H1 (cell line): Measurements from ENCODE around the gene MMP12. TPM values are rescaled to one million over a fixed set of nuclear protein-coding genes. Genes with fewer than 3 reads are reported as not detected.

Source experiments
- CTCF ChIA-PET: fragments of 300-600 bp; sonication (Branson Sonifier 250); formaldehyde crosslinking; loops from one replicate; lab custom pipeline; 2021; ENCODE audit not compliant: partially characterized antibody; lab: Charles Lee
- POLR2A ChIA-PET: fragments of 300-600 bp; sonication (Branson Sonifier 250); formaldehyde crosslinking; loops from one replicate; lab custom pipeline; 2021; ENCODE audit warnings: inconsistent platforms; ENCODE audit not compliant: partially characterized antibody; lab: Charles Lee
- DNase-seq, 2 experiments: peaks; one replicate each; pipeline versions ENCODE4 v3.0.0 to v3.0.0-alpha.2; 2010 to 2022; ENCODE audit warnings: low spot score in 2 of 2, low read depth in 1 of 2, mixed read lengths in 1 of 2
- FAIRE-seq: peaks from 2 replicates; lab custom pipeline; 2011; peaks lifted over from hg19 to GRCh38; lab: Jason Lieb, UNC
- H2AFZ ChIP-seq: 2 replicates; pipeline ENCODE4 v1.8.1; 2012; ENCODE audit warnings: low read length, inconsistent platforms
- H2AK5ac ChIP-seq: 2 replicates; pipeline ENCODE4 v1.6.1; 2013; ENCODE audit warnings: low read depth, low read length
- H2BK120ac ChIP-seq: replicated peaks from 2 replicates; pipeline ENCODE3; 2013; ENCODE audit warnings: low read depth, low read length, inconsistent platforms
- H2BK12ac ChIP-seq: 2 replicates; pipeline ENCODE4 v1.6.1; 2013; ENCODE audit warnings: low read depth, low read length
- H2BK15ac ChIP-seq: 2 replicates; pipeline ENCODE4 v1.6.1; 2013; ENCODE audit warnings: low read length
- H2BK20ac ChIP-seq: 2 replicates; pipeline ENCODE4 v1.6.1; 2013; ENCODE audit warnings: low read length
- H2BK5ac ChIP-seq: 2 replicates; pipeline ENCODE4 v1.6.1; 2013; ENCODE audit warnings: low read depth, low read length
- H3K14ac ChIP-seq: 2 replicates; pipeline ENCODE4 v1.6.1; 2013; ENCODE audit warnings: inconsistent platforms; ENCODE audit not compliant: insufficient read length
- H3K18ac ChIP-seq: 2 replicates; pipeline ENCODE4 v1.6.1; 2013; ENCODE audit warnings: low read length; ENCODE audit errors: extremely low read depth
- H3K23ac ChIP-seq: 2 replicates; pipeline ENCODE4 v1.6.1; 2013; ENCODE audit warnings: inconsistent platforms; ENCODE audit not compliant: insufficient read length
- H3K23me2 ChIP-seq: 2 replicates; pipeline ENCODE4 v1.6.1; 2013; ENCODE audit warnings: low read depth, low read length
- H3K27ac ChIP-seq: 2 replicates; pipeline ENCODE4 v1.6.1; 2011; ENCODE audit warnings: low read depth, low read length, inconsistent platforms
- H3K27me3 ChIP-seq, 4 experiments: replicated peaks in 1 of 4; 1 replicate in 1 of 4; 2 replicates in 3 of 4; pipeline versions ENCODE4 v1.6.1 to v1.8.1; 2011 to 2013; ENCODE audit warnings: low read length in 3 of 4, mild to moderate bottlenecking in 3 of 4, inconsistent platforms in 2 of 4, mixed read lengths in 2 of 4, moderate library complexity in 1 of 4; ENCODE audit not compliant: control insufficient read depth in 3 of 4, insufficient read depth in 3 of 4; ENCODE audit errors: extremely low read depth in 1 of 4
- H3K36me3 ChIP-seq, 4 experiments: 2 replicates each; pipeline versions ENCODE4 v1.6.1 to v1.8.1; 2011 to 2013; ENCODE audit warnings: mild to moderate bottlenecking in 4 of 4, low read length in 3 of 4, moderate library complexity in 2 of 4, control low read depth in 1 of 4, inconsistent platforms in 1 of 4; ENCODE audit not compliant: insufficient read depth in 4 of 4, control insufficient read depth in 2 of 4
- H3K4ac ChIP-seq: replicated peaks from 2 replicates; pipeline ENCODE3; 2013; ENCODE audit warnings: low read length, low read depth, mixed read lengths, inconsistent platforms; ENCODE audit not compliant: insufficient read length
- H3K4me1 ChIP-seq, 4 experiments: replicated peaks in 1 of 4; 1 replicate in 1 of 4; 2 replicates in 3 of 4; pipeline versions ENCODE4 v1.6.1 to v1.8.1; 2011 to 2013; ENCODE audit warnings: low read length in 3 of 4, inconsistent platforms in 2 of 4, mixed read lengths in 1 of 4; ENCODE audit not compliant: insufficient read depth in 4 of 4, control insufficient read depth in 3 of 4
- H3K4me2 ChIP-seq, 2 experiments: 2 replicates each; pipeline versions ENCODE4 v1.6.1 to v1.8.1; 2011 to 2013; ENCODE audit warnings: low read depth in 2 of 2, low read length in 2 of 2, control low read depth in 1 of 2, inconsistent platforms in 1 of 2, mild to moderate bottlenecking in 1 of 2; ENCODE audit not compliant: insufficient read depth in 1 of 2
- H3K4me3 ChIP-seq, 4 experiments: fragments of 200-600, 300-600 bp in 1 of 4; sonication (generic), shearing (Covaris generic), sonication (Bioruptor Twin) in 1 of 4; 2 replicates each; pipeline versions ENCODE4 v1.5.1 to v1.8.1; 2011 to 2016; ENCODE audit warnings: low read length in 4 of 4, low read depth in 3 of 4, control low read depth in 2 of 4, inconsistent platforms in 2 of 4, mild to moderate bottlenecking in 2 of 4, mixed read lengths in 1 of 4, moderate library complexity in 1 of 4; ENCODE audit not compliant: insufficient read depth in 2 of 4; ENCODE audit errors: extremely low read depth in 1 of 4
- H3K56ac ChIP-seq: replicated peaks from 2 replicates; pipeline ENCODE3; 2013; ENCODE audit warnings: low read depth, mild to moderate bottlenecking, mixed read lengths, low read length, inconsistent platforms; ENCODE audit not compliant: insufficient read length
- H3K79me1 ChIP-seq: 2 replicates; pipeline ENCODE4 v1.6.1; 2013; ENCODE audit warnings: low read depth, low read length, control low read depth
- H3K79me2 ChIP-seq, 2 experiments: 2 replicates each; pipeline versions ENCODE4 v1.6.1 to v1.8.1; 2012 to 2013; ENCODE audit warnings: low read length in 2 of 2, mild to moderate bottlenecking in 2 of 2, inconsistent platforms in 1 of 2; ENCODE audit not compliant: insufficient read depth in 2 of 2, control insufficient read depth in 1 of 2
- H3K9ac ChIP-seq, 4 experiments: replicated peaks in 1 of 4; 1 replicate in 1 of 4; 2 replicates in 3 of 4; pipeline versions ENCODE4 v1.6.1 to v1.8.1; 2011 to 2013; ENCODE audit warnings: low read depth in 3 of 4, low read length in 3 of 4, control low read depth in 2 of 4, mild to moderate bottlenecking in 2 of 4, moderate library complexity in 2 of 4, inconsistent platforms in 1 of 4; ENCODE audit errors: extremely low read depth in 1 of 4
- H3K9me3 ChIP-seq, 2 experiments: 2 replicates each; pipeline versions ENCODE4 v1.6.1 to v1.8.1; 2012 to 2013; ENCODE audit warnings: mild to moderate bottlenecking in 2 of 2, moderate library complexity in 2 of 2, control low read depth in 1 of 2, inconsistent platforms in 1 of 2, low read depth in 1 of 2, low read length in 1 of 2, mixed read lengths in 1 of 2; ENCODE audit not compliant: insufficient read depth in 2 of 2
- H4K20me1 ChIP-seq, 2 experiments: replicated peaks in 1 of 2; 2 replicates each; pipeline versions ENCODE3 to v1.8.1; 2011 to 2013; ENCODE audit warnings: inconsistent platforms in 2 of 2, low read length in 2 of 2, mild to moderate bottlenecking in 1 of 2; ENCODE audit not compliant: insufficient read depth in 2 of 2, control insufficient read depth in 1 of 2
- H4K5ac ChIP-seq: 2 replicates; pipeline ENCODE4 v1.6.1; 2013; ENCODE audit warnings: low read length, low read depth, mixed read lengths, inconsistent platforms; ENCODE audit not compliant: insufficient read length
- H4K8ac ChIP-seq: 2 replicates; pipeline ENCODE4 v1.8.0; 2013; ENCODE audit warnings: mild to moderate bottlenecking, moderate library complexity, low read length, inconsistent platforms; ENCODE audit not compliant: insufficient read depth; ENCODE audit errors: extremely low read depth
- H4K91ac ChIP-seq: replicated peaks from 2 replicates; pipeline ENCODE3; 2013; ENCODE audit warnings: low read length, mixed read lengths, inconsistent platforms; ENCODE audit not compliant: insufficient read length
- CBX5 ChIP-seq: fragments of 300-800, 300-1000 bp; sonication (generic); IDR thresholded peaks from 2 replicates; pipeline ENCODE4 v1.7.1; 2016; ENCODE audit warnings: antibody characterized with exemption, low read length, low read depth
- CEBPB ChIP-seq: IDR thresholded peaks from 2 replicates; pipeline ENCODE4 v1.6.1; 2012; ENCODE audit warnings: low read depth, low read length
- CTBP2 ChIP-seq: IDR thresholded peaks from 2 replicates; pipeline ENCODE4 v1.7.0; 2011; ENCODE audit warnings: borderline replicate concordance, mild to moderate bottlenecking, moderate library complexity, mixed read lengths, low read length; ENCODE audit not compliant: insufficient read depth, insufficient read length
- EP300 ChIP-seq, 2 experiments: IDR thresholded peaks; 1 replicate in 1 of 2; 2 replicates in 1 of 2; pipeline ENCODE4 v1.6.1; 2011 to 2012; ENCODE audit warnings: low read depth in 2 of 2, low read length in 2 of 2, mild to moderate bottlenecking in 2 of 2, borderline replicate concordance in 1 of 2, inconsistent platforms in 1 of 2, moderate library complexity in 1 of 2
- FOSL1 ChIP-seq: IDR thresholded peaks from 2 replicates; pipeline ENCODE4 v1.6.1; 2011; ENCODE audit warnings: mild to moderate bottlenecking, low read depth, low read length, moderate library complexity; ENCODE audit not compliant: insufficient read depth
- KDM1A ChIP-seq: fragments of 200-600, 300-600 bp; sonication (generic); IDR thresholded peaks from 2 replicates; pipeline ENCODE4 v1.7.1; 2016; ENCODE audit warnings: mild to moderate bottlenecking, low read length, borderline replicate concordance
- MAFK ChIP-seq: IDR thresholded peaks from 2 replicates; pipeline ENCODE4 v1.6.1; 2012; ENCODE audit warnings: low read depth, mild to moderate bottlenecking, improper control_type of control experiment, low read length
- MAX ChIP-seq: IDR thresholded peaks from 2 replicates; pipeline ENCODE4 v1.6.1; 2012; ENCODE audit warnings: inconsistent platforms
- PHF8 ChIP-seq: fragments of 200-600 bp; sonication (generic); conservative IDR thresholded peaks from 2 replicates; pipeline ENCODE4 v1.7.1; 2012; ENCODE audit warnings: low read depth, mild to moderate bottlenecking, inconsistent platforms, low read length, moderate library complexity
- POLR2A ChIP-seq, 2 experiments: IDR thresholded peaks; 1 replicate in 1 of 2; 2 replicates in 1 of 2; pipeline ENCODE4 v1.6.1; 2011; ENCODE audit warnings: low read depth in 2 of 2, low read length in 2 of 2, mild to moderate bottlenecking in 2 of 2; ENCODE audit errors: control extremely low read depth in 1 of 2
- RXRA ChIP-seq: IDR thresholded peaks from 2 replicates; pipeline ENCODE4 v1.6.1; 2011; ENCODE audit warnings: low read depth, mild to moderate bottlenecking, low read length, moderate library complexity; ENCODE audit not compliant: insufficient read depth
- SAP30 ChIP-seq: fragments of 300-600 bp; sonication (generic); IDR thresholded peaks from 2 replicates; pipeline ENCODE4 v1.7.1; 2012; ENCODE audit warnings: low read length, moderate library complexity, mild to moderate bottlenecking, inconsistent platforms; ENCODE audit not compliant: insufficient read depth, insufficient replicate concordance
- SIRT6 ChIP-seq: IDR thresholded peaks from one replicate; pipeline ENCODE4 v1.7.1; 2012; ENCODE audit warnings: low read length, inconsistent platforms
- SP4 ChIP-seq: IDR thresholded peaks from 2 replicates; pipeline ENCODE4 v1.6.1; 2012; ENCODE audit warnings: low read length, inconsistent platforms
- WGBS, 2 experiments: shearing (Covaris generic) in 1 of 2; methylation state at CpG; one replicate each; pipeline versions ENCODE4 v1.1.6 to v1.1.7; 2013 to 2015; ENCODE audit warnings: low lambda C conversion rate in 2 of 2, mixed read lengths in 2 of 2, inconsistent platforms in 1 of 2, low coverage in 1 of 2, missing lambda C conversion rate in 1 of 2; ENCODE audit not compliant: insufficient replicate concordance in 2 of 2, insufficient coverage in 1 of 2, insufficient read length in 1 of 2; ENCODE audit errors: extremely low coverage in 1 of 2, missing lambda C conversion rate in 1 of 2; 5-methylcytosine and 5-hydroxymethylcytosine counted together
- polyA plus RNA-seq, 7 experiments: library from polyadenylated mRNA; depleted of rRNA in 3 of 7; stranded (reverse) in 5 of 7; unstranded in 2 of 7; fragments of >200 nt in 5 of 7; fragments of 200-250 nt in 2 of 7; gene quantifications; 1 replicate in 5 of 7; 2 replicates in 1 of 7; 4 replicates in 1 of 7; pipeline versions ENCODE4 v1.2.1 to v1.2.3, GENCODE V29; 2011 to 2013; ENCODE audit warnings: missing spikeins in 2 of 7, mixed read lengths in 2 of 7
- total RNA-seq: library from RNA; stranded (reverse); fragmentation: NEBNext Ultra II Directional; extraction: Animal tissue kit (Norgen Biotek cat#: 25700); gene quantifications from 2 replicates; pipeline ENCODE4 v1.2.1, GENCODE V29; 2021

The MMP12 gene
- total and polyA plus RNA-seq, 2 of the 8 experiments (the other 6 are each of a cell fraction or from before 2014, with no cell fraction given) = not detected

GRCh38 chr11:102868339-102868738 lies 6.4 kb downstream of the MMP12 start:
- H4K8ac ChIP-seq = no peak overlapping the region
- no peak for TF ChIP-seq SIRT6
- no peak for TF ChIP-seq MAX
- no peak for TF ChIP-seq SAP30
- TF ChIP-seq CTBP2 = no peak
- no peak for TF ChIP-seq EP300 (IDR thresholded peaks at IDR 0.05; ENCODE audit: borderline replicate concordance in 1 of 2, low read depth in 2 of 2, low read length in 2 of 2)
- no peak for TF ChIP-seq RXRA
- no peak for TF ChIP-seq KDM1A
- TF ChIP-seq POLR2A (IDR thresholded peaks at IDR 0.05; ENCODE audit: control extremely low read depth in 1 of 2, low read depth in 2 of 2, low read length in 2 of 2) = no peak
- TF ChIP-seq MAFK = no peak
- no peak for TF ChIP-seq SP4
- TF ChIP-seq CEBPB = no peak
- TF ChIP-seq FOSL1 = no peak
- no peak for TF ChIP-seq PHF8
- no peak for TF ChIP-seq CBX5
- H3K4ac ChIP-seq = no peak overlapping the region
- H3K4me2 ChIP-seq = no peak overlapping the region
- no peaks in the 10 kb centered on the region for H3K23me2 ChIP-seq
- H4K5ac ChIP-seq = no peak overlapping the region
- H4K20me1 ChIP-seq = no peaks in the 10 kb centered on the region
- ChIA-PET CTCF (no interaction called here), POLR2A (no interaction called here)
- H2BK5ac ChIP-seq = no peak overlapping the region
- H3K79me2 ChIP-seq = no peaks in the 10 kb centered on the region
- no peak overlapping the region for H2BK120ac ChIP-seq
- H2BK20ac ChIP-seq = no peak overlapping the region
- H3K23ac ChIP-seq = no peak overlapping the region
- no peak overlapping the region for H3K4me3 ChIP-seq
- FAIRE-seq = no peak
- no peak overlapping the region for H3K14ac ChIP-seq
- no peaks in the 10 kb centered on the region for H3K79me1 ChIP-seq
- H3K18ac ChIP-seq = no peak overlapping the region
- no peaks in the 10 kb centered on the region for H3K4me1 ChIP-seq
- H3K27me3 ChIP-seq = no peaks in the 10 kb centered on the region
- DNase-seq = no peak
- no peak overlapping the region for H3K27ac ChIP-seq
- H2AFZ ChIP-seq = no peak overlapping the region
- no peak overlapping the region for H2AK5ac ChIP-seq
- H3K9ac ChIP-seq = no peak overlapping the region
- no peaks in the 10 kb centered on the region for H3K36me3 ChIP-seq
- no peak overlapping the region for H2BK12ac ChIP-seq
- H2BK15ac ChIP-seq = no peak overlapping the region
- WGBS, 2 experiments = 90% methylated on average over 3 of the region's 3 CpGs; no CpG with 5 or more reads in 1 of the 2 experiments
- H3K56ac ChIP-seq = no peak overlapping the region
- H3K9me3 ChIP-seq = no peaks in the 10 kb centered on the region
- no peak overlapping the region for H4K91ac ChIP-seq
